ENCODE data around the gene C16orf74. TPM values are rescaled to one million over a fixed set of nuclear protein-coding genes. Genes with fewer than 3 reads are reported as not detected.

C16orf74 gene
- total RNA-seq, 1 donor from 2014 or later = 0.64 TPM

DNA sequence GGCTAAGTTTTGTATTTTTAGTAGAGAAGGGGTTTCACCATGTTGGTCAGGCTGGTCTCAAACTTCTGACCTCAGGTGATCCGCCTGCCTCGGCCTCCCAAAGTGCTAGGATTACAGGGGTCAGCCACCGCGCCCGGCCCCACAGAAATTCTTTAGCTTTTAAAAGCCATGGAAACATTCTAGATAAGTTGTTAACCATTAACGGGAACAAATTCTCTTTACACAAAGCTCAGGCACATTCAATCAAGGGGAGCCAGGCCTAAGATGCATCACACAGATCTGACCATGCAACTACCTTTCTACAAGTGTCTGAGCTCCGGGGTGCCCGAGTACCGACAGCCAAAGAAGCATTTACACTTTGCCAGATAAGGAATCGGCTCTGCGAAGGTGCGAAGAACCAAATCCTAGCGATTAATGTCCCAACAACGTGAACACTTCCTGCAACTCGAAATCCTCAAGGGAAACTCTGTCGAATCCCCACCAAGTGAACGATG lies 47.4 kb upstream of the C16orf74 start:
- Mint-ChIP-seq H3K4me3 (ENCODE audit: unreplicated experiment) (peak overlapping the region; percentile 94), H3K4me1 (ENCODE audit: unreplicated experiment) (peaks cover 26% of the 10 kb centered on the region), H3K36me3 (ENCODE audit: low read depth, unreplicated experiment) (peaks cover 38% of the 10 kb centered on the region), H3K9me3 (ENCODE audit: unreplicated experiment) (no peaks in the 10 kb centered on the region), H3K27ac (ENCODE audit: unreplicated experiment) (peak overlapping the region; percentile 64), H3K27me3 (ENCODE audit: unreplicated experiment) (peaks cover 7% of the 10 kb centered on the region)
- TF ChIP-seq, protein P1, sequence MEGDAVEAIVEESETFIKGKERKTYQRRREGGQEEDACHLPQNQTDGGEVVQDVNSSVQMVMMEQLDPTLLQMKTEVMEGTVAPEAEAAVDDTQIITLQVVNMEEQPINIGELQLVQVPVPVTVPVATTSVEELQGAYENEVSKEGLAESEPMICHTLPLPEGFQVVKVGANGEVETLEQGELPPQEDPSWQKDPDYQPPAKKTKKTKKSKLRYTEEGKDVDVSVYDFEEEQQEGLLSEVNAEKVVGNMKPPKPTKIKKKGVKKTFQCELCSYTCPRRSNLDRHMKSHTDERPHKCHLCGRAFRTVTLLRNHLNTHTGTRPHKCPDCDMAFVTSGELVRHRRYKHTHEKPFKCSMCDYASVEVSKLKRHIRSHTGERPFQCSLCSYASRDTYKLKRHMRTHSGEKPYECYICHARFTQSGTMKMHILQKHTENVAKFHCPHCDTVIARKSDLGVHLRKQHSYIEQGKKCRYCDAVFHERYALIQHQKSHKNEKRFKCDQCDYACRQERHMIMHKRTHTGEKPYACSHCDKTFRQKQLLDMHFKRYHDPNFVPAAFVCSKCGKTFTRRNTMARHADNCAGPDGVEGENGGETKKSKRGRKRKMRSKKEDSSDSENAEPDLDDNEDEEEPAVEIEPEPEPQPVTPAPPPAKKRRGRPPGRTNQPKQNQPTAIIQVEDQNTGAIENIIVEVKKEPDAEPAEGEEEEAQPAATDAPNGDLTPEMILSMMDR (IDR thresholded peaks at IDR 0.05; ENCODE audit: unreplicated experiment) = no peak
- DNase-seq (ENCODE audit: low spot score) = no peak

DNA sequence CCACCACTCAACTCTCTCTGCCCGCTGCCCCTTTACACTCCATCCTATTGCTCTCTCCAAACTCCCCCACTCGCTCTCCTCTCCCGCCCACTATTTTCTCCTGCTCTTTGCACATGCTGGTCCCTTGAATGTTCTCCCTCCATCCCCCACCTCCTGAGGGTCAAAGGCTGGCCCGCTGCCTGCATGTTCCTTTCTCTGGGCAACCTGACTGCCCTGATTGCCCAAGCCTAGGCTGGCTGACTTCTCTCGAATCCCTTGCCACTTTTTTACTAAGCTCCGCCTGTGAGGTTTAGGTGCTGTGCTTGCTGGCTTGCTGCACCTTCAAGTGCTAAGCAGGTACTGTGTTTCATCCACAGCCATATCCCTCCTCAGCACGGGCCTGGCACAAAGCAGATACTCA lies 45.7 kb upstream of the C16orf74 start:
- no peak for DNase-seq (ENCODE audit: low spot score)
- Mint-ChIP-seq H3K9me3 (ENCODE audit: unreplicated experiment) (no peaks in the 10 kb centered on the region), H3K27ac (ENCODE audit: unreplicated experiment) (no peak overlapping the region), H3K4me1 (ENCODE audit: unreplicated experiment) (peaks cover 26% of the 10 kb centered on the region), H3K36me3 (ENCODE audit: low read depth, unreplicated experiment) (peaks cover 48% of the 10 kb centered on the region), H3K4me3 (ENCODE audit: unreplicated experiment) (peak overlapping the region; percentile 70), H3K27me3 (ENCODE audit: unreplicated experiment) (peaks cover 8% of the 10 kb centered on the region)
- TF ChIP-seq, protein P1 (IDR thresholded peaks at IDR 0.05; ENCODE audit: unreplicated experiment) = no peak

DNA sequence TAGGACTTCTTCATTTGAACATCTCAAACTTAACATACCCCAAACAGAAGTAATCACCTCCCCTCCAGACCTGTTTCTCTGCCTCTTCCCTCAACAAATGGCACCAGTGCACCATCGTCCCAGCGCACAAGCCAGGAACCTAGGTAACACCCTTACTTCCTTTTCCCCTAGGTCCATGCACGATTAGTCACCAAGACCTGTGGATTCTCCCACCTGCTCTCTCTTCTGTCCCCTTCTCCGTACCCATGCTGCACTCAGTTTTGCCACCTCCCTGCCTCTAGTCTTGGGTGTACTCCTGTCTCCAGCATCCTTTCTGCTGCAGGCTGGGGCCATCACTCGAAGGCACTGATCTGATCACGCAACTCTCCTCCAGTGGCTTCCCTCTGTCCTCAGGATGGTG lies 45.3 kb upstream of the C16orf74 start:
- H3K9me3 Mint-ChIP-seq (ENCODE audit: unreplicated experiment) = no peaks in the 10 kb centered on the region
- H3K4me3 Mint-ChIP-seq (ENCODE audit: unreplicated experiment) = peak overlapping the region; percentile 70
- TF ChIP-seq, protein P1 (IDR thresholded peaks at IDR 0.05; ENCODE audit: unreplicated experiment) = no peak
- peaks cover 47% of the 10 kb centered on the region for H3K36me3 Mint-ChIP-seq (ENCODE audit: low read depth, unreplicated experiment)
- DNase-seq (ENCODE audit: low spot score) = no peak
- no peak overlapping the region for H3K27ac Mint-ChIP-seq (ENCODE audit: unreplicated experiment)
- peaks cover 22% of the 10 kb centered on the region for H3K4me1 Mint-ChIP-seq (ENCODE audit: unreplicated experiment)
- H3K27me3 Mint-ChIP-seq (ENCODE audit: unreplicated experiment) = peaks cover 8% of the 10 kb centered on the region

DNA sequence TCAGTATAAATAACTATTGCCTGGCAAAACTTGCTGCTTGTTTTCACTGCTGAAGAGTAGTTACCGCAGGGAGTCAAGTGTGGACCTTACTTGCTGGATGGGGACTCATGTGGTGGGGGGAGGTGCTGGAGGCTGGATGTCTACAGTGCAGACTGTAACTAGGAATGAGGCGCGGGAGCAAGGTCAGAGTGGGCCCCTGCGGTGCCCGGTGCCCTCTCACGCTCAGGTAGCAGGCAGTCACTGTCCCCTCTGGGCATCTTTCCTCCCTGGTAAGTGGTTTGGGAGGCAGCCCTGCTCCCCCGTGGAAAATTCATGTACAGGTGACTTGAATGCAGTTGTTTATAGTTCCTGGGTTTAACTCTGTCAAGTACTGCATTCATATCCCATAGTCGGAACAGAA lies 43.8 kb upstream of the C16orf74 start:
- peaks cover 39% of the 10 kb centered on the region for H3K36me3 Mint-ChIP-seq (ENCODE audit: low read depth, unreplicated experiment)
- no peak overlapping the region for H3K4me3 Mint-ChIP-seq (ENCODE audit: unreplicated experiment)
- H3K9me3 Mint-ChIP-seq (ENCODE audit: unreplicated experiment) = no peaks in the 10 kb centered on the region
- DNase-seq (ENCODE audit: low spot score) = no peak
- H3K27me3 Mint-ChIP-seq (ENCODE audit: unreplicated experiment) = peaks cover 5% of the 10 kb centered on the region
- H3K27ac Mint-ChIP-seq (ENCODE audit: unreplicated experiment) = no peak overlapping the region
- H3K4me1 Mint-ChIP-seq (ENCODE audit: unreplicated experiment) = peaks cover 23% of the 10 kb centered on the region
- TF ChIP-seq, protein P1 (IDR thresholded peaks at IDR 0.05; ENCODE audit: unreplicated experiment) = no peak

DNA sequence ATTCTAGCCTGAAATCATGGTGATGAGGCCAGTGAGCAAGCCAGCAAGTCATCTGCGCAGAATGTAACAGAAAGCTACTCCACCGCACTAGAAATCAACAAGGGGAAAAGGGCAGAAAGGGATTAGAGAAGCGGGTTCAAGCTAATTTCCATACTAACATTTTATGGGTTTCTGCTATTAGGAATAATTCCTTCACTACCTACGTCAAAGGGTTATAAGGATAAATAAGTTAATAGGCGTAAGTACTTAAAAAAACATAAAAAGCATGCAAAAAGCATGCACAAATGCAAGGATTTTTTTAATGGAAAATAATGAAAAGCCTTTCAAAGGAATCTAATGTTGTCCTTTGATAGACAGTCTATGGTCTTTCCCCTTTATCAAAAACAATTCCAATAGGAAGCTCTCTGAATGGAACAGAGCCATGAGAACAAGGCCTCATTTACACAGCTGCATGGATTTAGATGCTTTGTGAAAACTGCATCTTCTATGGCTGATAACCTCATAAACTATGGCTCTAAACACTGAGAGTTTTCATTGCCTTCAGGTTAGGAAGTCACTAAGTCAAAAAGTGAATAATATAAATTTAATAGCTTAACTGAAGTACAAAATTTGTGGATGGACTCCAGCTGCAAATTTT lies 42.9 kb upstream of the C16orf74 start:
- Mint-ChIP-seq H3K36me3 (ENCODE audit: low read depth, unreplicated experiment) (peaks cover 42% of the 10 kb centered on the region), H3K27ac (ENCODE audit: unreplicated experiment) (peak overlapping the region; percentile 52), H3K4me3 (ENCODE audit: unreplicated experiment) (no peak overlapping the region), H3K27me3 (ENCODE audit: unreplicated experiment) (peaks cover 5% of the 10 kb centered on the region), H3K9me3 (ENCODE audit: unreplicated experiment) (no peaks in the 10 kb centered on the region), H3K4me1 (ENCODE audit: unreplicated experiment) (peaks cover 30% of the 10 kb centered on the region)
- TF ChIP-seq, protein P1 (IDR thresholded peaks at IDR 0.05; ENCODE audit: unreplicated experiment) = no peak
- no peak for DNase-seq (ENCODE audit: low spot score)

Measured in endothelial cell (in vitro differentiated cells).